ENCODE data around the gene CLDN20.
"Not testable (repeated sequence)": the region's sequence is repeated elsewhere in the genome, so short reads cannot be mapped to it uniquely, and the experiment has no call there.

Gene CLDN20

DNA sequence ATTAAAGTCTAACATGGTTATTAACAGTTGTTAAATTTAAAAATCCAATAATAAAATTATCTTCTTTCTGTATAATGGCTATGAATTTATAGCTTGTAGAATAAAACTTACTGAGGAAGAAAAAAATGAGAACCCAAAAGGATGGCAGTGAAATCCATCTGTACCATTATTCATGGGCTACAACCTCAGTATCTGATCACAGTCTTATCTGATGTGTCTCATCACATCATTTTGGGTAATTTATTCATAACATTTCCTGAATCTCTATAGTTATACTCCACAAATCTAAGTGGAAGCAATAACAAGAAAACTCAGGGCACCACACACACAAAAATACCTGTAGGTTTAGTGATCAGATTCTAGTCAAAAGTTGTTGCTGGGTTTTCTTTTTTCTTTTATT lies 7.3 kb downstream of the CLDN20 start:
- no peak for DNase-seq

DNA sequence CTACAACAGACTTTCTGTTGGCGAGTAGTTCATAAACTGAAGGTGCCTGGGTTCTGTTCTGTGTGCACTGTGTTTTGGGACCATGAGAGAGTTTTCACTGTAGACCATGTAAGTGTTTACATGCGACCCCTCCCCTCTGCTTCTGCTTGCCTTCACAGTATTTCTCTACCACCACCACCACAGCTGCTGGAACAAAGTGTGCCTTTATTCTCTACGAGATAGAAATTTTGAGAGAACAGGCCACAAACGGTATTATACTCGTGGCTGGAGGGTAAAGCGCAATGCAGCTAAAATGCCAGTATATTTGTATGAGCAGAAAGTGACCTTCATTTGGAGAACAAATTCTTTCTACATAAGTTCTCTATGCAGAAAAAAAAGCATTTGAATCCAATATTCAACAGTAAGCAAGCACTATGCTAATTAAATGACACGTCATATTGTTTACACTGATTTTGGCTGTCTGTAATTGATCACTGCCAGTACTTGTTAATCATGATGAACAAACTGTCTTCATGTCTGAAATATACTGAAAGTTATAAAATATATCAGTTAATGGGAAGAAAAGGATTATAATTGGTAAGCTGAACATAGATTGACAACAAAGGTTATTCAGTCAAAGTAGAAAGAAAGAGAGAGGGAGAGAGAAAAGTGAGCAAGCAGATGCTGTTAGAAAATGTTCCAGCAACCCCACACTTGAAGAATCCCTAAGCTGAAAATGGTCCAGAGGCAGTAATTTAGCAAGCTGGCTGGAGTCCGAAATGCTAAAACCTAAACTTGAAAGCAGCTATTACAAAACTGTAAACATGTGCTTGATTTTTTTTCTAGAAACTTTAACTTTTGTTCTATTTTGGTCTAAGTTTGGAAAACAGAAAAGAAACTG lies 8.8 kb downstream of the CLDN20 start:
- DNase-seq: no peak

DNA sequence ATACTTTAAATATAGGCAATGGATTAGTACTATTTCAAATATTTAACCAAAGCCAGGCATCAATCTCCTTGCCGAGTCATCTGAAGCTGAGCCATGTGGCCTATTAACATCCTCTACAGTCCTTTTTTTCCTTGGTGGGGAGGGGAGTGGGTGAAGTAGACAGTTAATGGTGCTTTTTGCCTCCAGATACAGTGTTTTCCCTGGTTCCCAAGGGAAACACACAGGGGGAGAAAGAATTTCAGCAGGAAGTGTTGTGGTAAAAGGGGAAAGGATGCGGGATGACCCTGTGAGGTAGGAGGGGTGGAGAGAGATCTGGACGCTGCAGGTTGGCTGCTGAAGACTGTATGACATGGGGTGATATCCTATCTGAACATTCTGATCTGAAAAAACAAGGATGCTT lies 9.6 kb downstream of the CLDN20 start:
- DNase-seq: no peak

GRCh38 chr6:155274106-155274505 lies 10.3 kb downstream of the CLDN20 start:
- DNase-seq: no peak

DNA sequence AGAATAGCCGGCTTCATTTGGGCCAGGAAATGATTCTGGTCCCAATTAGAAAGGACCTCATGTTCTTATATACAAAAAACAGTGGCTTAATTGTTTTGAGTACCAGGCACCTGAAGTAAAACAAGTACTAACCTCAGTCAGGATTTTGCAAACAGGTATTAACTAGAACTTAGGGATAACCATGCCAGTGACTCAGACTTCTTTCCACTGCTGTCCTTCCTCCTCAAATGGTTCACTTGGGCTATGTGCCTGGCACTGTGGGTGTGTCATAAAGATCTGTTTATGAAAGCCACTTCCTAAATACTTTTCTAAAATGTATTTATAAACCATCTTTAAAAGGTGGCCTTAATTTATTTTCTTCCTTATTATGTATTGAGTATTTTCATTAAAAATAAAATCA lies 10.7 kb downstream of the CLDN20 start:
- no peak for DNase-seq

- no peak for DNase-seq
These were observed 12.1 kb downstream of the CLDN20 start for GRCh38 chr6:155275808-155276480.

DNA sequence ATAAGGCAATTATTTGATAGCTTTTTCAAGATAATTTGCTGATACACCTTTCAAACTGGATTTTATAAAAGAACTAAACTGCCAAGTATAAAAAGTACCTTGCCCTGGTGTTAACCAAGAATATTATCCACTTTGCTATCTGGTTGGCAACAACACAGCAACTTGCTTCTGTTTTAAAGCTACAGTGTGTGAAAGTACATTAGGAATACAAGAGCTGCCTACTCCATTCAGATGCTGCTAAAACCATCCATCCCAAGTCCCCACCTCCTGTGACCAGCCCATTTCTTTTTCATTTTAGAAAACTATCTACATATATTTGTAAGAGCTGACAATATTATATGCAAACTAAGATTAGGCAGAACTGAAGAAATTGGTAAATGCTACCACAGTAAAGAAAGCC lies 12.8 kb downstream of the CLDN20 start:
- no peak for DNase-seq

- no peak for DNase-seq
These were observed 14.7 kb downstream of the CLDN20 start for GRCh38 chr6:155278319-155279049.

DNA sequence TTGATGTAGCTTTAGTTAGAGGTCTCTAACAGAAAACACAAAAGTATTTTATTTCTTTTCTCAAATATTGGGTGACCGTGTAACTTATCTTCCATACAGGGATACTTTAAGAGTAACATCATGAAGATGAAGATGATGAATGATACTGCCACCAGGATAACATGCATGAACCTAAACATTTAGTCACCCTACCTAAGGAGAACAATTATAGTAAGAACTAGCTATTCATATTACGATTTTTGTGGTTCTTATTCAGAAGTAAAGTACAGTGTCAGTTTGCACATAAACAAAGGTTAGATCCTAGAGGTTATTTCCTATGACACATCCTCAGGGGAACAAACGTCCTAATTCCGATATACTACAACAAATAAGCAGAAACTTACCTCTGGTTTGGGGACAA lies 21.0 kb downstream of the CLDN20 start:
- DNase-seq: no peak

DNA sequence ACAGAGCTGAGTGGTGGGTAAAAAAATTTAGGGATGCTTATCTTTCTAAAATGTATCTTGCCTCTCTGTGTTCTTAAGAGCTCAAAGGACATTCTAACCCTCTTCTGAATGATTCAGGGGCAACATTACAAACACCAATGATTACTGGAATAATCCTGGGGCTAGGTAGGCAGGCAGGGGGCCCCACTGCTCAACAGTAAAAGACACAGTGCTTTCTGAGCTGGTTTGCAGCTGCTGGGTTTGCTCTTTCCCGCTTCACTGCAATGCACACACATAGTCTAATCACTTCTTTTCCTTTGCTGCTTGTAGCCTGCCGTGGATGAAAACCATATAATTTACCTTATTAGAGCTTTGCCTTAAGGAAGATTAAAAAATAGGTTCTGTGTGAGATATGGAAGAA lies 23.9 kb downstream of the CLDN20 start:
- no peak for DNase-seq

- no peak for DNase-seq
These were observed 26.7 kb downstream of the CLDN20 start for GRCh38 chr6:155290491-155290890.

GRCh38 chr6:155291291-155291690 lies 27.5 kb downstream of the CLDN20 start:
- DNase-seq: no peak

DNA sequence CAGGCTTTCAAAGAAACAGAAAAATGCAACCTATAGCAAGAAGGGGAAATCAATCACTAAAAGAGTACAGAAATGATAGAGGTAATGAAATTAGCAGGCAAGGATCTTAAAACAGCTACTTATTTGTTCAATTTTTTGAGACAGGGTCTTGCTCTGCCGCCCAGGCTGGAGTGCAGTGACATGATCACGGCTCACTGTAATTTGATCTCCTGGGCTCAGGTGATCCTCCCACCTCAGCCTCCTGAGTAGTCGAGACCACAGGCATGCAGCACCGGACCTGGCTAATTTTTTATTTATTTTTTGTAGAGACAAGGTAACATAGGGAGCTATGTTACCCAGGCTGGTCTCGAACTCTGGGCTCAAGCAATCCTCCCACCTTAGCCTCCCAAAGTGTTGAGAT lies 28.9 kb downstream of the CLDN20 start:
- no peak for DNase-seq

DNA sequence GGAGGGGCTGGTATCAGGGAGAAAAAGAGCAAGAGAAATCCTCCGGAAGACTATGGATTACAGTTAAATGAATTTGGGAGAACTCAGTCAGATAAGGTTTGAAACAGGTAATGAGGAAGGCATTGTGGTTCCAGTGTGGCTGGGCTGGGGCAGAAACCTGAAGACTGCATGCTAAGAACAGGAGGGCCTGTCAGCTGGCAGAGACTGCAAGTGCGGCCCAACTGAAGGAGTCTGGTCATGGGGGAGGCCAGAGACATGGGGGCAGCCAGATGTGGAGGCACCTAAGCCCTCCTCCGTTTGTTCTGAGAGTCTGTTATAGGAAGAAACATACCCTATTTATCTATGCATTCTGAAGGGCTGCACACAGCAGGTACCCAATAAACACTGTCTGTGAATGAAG lies 33.9 kb downstream of the CLDN20 start:
- DNase-seq: no peak

GRCh38 chr6:155301867-155302266 lies 38.1 kb downstream of the CLDN20 start:
- DNase-seq: no peak

GRCh38 chr6:155303361-155303870 lies 39.6 kb downstream of the CLDN20 start:
- no peak for DNase-seq

DNA sequence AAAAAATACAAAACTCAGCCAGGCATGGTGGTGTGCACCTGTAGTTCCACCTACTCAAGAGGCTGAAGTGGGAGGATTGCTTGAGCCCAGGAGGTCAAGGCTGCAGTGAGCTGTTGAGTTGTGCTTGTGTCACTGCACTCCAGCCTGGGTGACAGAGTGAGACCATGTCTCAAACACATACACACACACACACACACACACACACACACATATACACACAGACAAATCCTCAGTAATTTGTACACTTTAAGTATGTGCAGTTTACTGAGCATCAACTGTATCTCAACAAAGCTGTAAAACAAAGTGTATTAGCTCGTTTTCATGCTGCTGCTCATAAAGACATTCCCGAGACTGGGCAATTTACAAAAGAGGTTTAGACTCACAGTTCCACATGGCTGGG lies 43.1 kb downstream of the CLDN20 start:
- no peak for DNase-seq

- no peak for DNase-seq
These were observed 45.3 kb downstream of the CLDN20 start for GRCh38 chr6:155309150-155309549.

DNA sequence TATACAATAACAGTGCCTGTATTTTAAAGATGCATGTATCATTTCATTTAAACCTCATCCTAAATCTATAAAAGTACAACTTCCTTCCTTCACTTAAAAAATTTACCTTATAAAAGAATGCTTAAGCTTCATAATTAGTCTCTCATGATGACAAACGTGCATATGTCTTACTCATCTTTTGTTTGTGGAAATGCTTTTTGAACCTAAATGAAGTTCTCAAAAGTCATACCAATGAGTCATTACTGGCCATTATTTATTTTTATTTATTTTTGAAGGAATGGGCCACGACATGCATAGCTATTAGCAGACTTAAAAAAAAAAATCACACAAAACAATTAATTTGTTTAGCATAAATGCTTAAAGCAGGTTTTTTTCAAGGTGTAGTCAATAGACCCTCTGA lies 46.8 kb downstream of the CLDN20 start:
- no peak for DNase-seq

DNA sequence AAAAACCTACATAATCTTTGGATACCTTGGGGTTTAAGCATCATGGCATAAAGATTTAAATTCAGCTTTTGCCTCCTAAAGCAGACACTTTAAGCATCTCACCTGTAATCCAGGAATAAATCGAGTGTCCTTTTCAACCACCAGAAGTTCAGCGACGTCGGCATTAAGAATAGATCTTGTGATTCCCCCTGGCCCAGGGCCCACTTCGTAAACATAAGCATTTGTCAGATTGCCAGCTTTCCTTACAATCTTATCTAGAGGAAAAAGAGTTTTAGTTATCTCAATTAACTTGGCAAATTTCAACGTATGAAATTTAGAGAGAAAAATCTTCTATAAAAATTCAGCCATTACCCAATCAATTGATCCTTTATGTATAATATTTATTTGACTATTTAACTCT lies 47.3 kb downstream of the CLDN20 start:
- no peak for DNase-seq

GRCh38 chr6:155311583-155311982 lies 47.8 kb downstream of the CLDN20 start:
- no peak for DNase-seq

DNA sequence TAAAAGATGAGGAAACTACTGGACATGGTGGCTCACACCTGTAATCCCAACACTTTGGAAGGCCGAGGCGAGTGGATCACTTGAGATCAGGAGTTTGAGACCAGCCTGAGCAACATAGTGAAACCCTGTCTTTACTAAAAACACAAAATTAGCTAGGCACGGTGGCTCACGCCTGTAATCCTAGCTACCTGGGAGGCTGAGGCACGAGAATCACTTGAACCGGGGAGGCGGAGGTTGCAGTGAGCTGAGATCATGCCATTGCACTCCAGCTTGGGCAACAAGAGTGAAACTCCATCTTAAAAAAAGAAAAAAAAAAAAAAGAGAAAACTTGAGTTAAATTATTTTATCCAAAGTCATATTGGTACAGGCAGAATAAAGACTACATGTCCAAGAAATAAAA lies 49.1 kb downstream of the CLDN20 start:
- DNase-seq: not testable (repeated sequence)

DNA sequence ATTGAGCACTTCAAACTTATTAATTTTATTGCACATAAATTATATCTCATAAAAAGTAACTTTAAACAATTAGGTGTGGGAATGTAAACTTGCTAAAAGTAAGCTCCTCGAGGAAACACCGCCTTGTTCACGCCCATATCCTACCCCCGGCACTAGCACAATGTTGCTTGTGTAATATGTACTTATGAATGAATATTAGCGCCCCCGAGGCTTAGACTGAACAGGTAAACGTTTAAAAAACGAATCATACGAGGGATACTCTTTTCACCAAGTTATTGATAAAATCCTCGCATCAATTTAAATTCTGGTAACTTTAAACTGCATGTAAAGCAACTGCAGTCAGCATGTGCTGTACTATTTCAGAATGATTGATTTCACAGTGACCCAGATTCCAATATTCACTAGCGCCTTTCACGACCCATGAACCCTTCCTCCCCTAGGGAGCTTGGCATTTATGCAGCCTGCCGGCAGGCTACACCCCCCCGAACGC lies 49.8 kb downstream of the CLDN20 start:
- DNase-seq: no peak
